ENCODE results near the gene MXI1.
"Not testable (repeated sequence)": the region's sequence is repeated elsewhere in the genome, so short reads cannot be mapped to it uniquely, and the experiment has no call there.

MXI1 gene

GRCh38 chr10:110190170-110190569 is 17.2 kb upstream of the MXI1 start:
- TF ChIP-seq, protein P1, sequence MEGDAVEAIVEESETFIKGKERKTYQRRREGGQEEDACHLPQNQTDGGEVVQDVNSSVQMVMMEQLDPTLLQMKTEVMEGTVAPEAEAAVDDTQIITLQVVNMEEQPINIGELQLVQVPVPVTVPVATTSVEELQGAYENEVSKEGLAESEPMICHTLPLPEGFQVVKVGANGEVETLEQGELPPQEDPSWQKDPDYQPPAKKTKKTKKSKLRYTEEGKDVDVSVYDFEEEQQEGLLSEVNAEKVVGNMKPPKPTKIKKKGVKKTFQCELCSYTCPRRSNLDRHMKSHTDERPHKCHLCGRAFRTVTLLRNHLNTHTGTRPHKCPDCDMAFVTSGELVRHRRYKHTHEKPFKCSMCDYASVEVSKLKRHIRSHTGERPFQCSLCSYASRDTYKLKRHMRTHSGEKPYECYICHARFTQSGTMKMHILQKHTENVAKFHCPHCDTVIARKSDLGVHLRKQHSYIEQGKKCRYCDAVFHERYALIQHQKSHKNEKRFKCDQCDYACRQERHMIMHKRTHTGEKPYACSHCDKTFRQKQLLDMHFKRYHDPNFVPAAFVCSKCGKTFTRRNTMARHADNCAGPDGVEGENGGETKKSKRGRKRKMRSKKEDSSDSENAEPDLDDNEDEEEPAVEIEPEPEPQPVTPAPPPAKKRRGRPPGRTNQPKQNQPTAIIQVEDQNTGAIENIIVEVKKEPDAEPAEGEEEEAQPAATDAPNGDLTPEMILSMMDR (IDR thresholded peaks at IDR 0.05; ENCODE audit: low read depth, low read length), result no peak

DNA sequence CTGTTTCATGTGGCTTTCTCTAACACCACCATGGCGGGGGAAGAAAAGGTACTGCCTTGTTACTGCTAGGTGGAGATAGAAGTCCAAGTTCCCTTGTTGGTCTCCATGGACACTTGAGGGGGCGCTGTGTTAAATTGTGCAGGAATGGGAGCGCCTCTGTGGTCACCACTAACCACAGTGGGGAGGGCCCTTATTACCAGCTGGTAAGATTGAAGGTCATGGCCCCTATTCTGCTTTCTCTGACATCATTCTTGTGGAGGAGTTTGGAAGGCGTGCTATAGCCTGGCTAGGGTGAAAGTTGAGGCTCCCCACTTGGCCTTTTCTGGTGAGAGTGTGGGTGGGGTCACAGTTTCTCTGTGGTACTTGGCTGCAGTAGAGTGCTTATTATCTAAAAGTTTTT is 14.9 kb upstream of the MXI1 start:
- Histone ChIP-seq H3K9me3 (no peaks in the 10 kb centered on the region), H3K4me1 (no peaks in the 10 kb centered on the region), H3K36me3 (no peaks in the 10 kb centered on the region), H3K27me3 (no peaks in the 10 kb centered on the region; the same call in 1 of the 2 replicates), H3K4me3 (ENCODE audit: low read depth, low read length) (no peak overlapping the region)
- DNase-seq, result no peak
- TF ChIP-seq, protein P1 (IDR thresholded peaks at IDR 0.05; ENCODE audit: low read depth, low read length), result no peak

More at GRCh38 chr10:110190170-110190569, 17.2 kb upstream of the MXI1 start:
- H3K9me3 ChIP-seq, result no peaks in the 10 kb centered on the region
- no peaks in the 10 kb centered on the region; the same call in 1 of the 2 replicates for H3K27me3 ChIP-seq
- H3K4me3 ChIP-seq (ENCODE audit: low read depth, low read length), result no peak overlapping the region
- no peaks in the 10 kb centered on the region for H3K4me1 ChIP-seq
- no peaks in the 10 kb centered on the region for H3K36me3 ChIP-seq
- DNase-seq, result no peak

GRCh38 chr10:110200503-110200902 is 6.9 kb upstream of the MXI1 start:
- H3K4me1 ChIP-seq, result no peaks in the 10 kb centered on the region
- DNase-seq, result no peak
- TF ChIP-seq, protein P1 (IDR thresholded peaks at IDR 0.05; ENCODE audit: low read depth, low read length), result no peak

DNA sequence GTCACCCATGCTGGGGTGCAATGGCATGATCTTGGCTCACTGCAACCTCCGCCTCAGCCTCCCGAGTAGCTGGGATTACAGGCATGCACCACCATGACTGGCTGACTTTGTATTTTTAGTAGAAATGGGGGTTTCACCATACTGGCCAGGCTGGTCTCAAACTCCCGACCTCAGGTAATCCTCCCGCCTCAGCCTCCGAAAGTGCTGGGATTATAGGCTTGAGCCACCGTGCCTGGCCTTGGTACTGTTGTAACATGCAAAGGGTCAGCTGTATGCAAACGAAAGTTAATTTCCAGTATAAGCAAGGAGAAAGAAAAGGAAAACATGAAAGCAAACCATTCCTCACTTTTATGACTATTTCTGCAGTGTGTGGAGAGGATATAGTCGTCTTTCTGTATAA is 6.4 kb upstream of the MXI1 start:
- H3K4me1 ChIP-seq; H3K36me3 ChIP-seq; H3K9me3 ChIP-seq; H3K27me3 ChIP-seq; DNase-seq; H3K4me3 ChIP-seq (ENCODE audit: low read depth, low read length): not testable (repeated sequence)

More at GRCh38 chr10:110200503-110200902, 6.9 kb upstream of the MXI1 start:
- Histone ChIP-seq H3K9me3 (no peaks in the 10 kb centered on the region), H3K36me3 (no peaks in the 10 kb centered on the region), H3K27me3 (no peaks in the 10 kb centered on the region), H3K4me3 (ENCODE audit: low read depth, low read length) (no peak overlapping the region)

DNA sequence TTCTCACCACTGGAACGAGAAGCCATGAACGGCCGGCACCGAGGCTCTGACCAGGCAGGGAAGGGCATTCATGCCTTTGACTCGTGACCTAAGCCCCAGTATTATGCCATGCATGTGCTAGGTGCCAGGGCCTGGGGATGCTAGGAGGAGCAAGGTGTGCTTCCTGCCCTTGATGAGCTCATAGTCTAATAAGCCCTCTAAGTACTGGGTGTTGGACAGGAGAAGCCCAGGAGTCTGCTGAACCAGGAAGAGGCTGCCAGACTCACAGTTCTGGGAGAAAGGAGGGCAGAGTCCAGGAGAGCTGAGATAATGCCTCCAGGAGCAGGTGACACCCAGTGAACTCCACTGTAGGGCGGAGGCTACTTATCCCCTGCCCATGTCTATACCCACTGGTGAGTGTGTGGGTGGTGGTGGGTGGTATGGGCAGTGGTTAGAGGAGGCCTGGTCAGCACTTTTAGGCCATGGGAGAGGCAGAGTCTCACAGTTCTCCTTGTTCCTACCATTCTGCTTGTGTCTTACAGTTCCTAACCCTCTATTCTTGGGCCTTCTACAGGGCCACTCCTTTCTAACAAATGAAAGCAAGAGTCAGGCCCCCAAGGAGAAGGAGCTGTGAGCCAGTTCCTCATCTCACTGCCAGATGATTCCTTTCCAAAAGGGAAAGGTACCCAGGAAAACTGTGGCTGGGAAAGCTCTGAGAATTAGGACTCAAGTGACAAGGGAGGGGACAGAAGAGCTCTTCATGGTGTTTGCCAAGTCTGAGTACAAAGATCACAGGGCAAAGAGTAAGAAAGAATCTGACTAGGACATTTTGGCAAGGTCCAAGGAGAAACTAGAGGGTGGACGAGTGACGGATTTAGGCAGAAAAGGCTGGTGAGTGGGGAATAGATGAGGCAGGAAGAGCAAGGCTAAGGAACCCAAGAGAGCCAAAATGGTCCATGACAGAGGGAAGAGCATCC is 3.6 kb upstream of the MXI1 start:
- Histone ChIP-seq H3K36me3 (no peaks in the 10 kb centered on the region), H3K9me3 (no peaks in the 10 kb centered on the region), H3K27me3 (no peaks in the 10 kb centered on the region), H3K4me1 (no peaks in the 10 kb centered on the region), H3K4me3 (ENCODE audit: low read depth, low read length) (no peak overlapping the region)
- TF ChIP-seq, protein P1 (IDR thresholded peaks at IDR 0.05; ENCODE audit: low read depth, low read length), result no peak
- DNase-seq, result no peak

- TF ChIP-seq, protein P1 (IDR thresholded peaks at IDR 0.05; ENCODE audit: low read depth, low read length), result no peak
- Histone ChIP-seq H3K4me1 (no peaks in the 10 kb centered on the region), H3K4me3 (ENCODE audit: low read depth, low read length) (no peak overlapping the region), H3K27me3 (no peaks in the 10 kb centered on the region), H3K36me3 (no peaks in the 10 kb centered on the region), H3K9me3 (no peaks in the 10 kb centered on the region)
- no peak for DNase-seq
Measured at GRCh38 chr10:110205051-110205675, 2.2 kb upstream of the MXI1 start.

All from BE2C (cell line).